IPS DF 4.7 (cell line): ENCODE data around the gene CA9.

Source experiments
- DNase-seq: peaks from one replicate; pipeline ENCODE4 v3.0.0-alpha.2; 2013; ENCODE audit warnings: low spot score; ENCODE audit errors: extremely low read depth

CA9 gene

GRCh38 chr9:35714579-35715252 lies 41.0 kb downstream of the CA9 start:
- DNase-seq: no peak

DNA sequence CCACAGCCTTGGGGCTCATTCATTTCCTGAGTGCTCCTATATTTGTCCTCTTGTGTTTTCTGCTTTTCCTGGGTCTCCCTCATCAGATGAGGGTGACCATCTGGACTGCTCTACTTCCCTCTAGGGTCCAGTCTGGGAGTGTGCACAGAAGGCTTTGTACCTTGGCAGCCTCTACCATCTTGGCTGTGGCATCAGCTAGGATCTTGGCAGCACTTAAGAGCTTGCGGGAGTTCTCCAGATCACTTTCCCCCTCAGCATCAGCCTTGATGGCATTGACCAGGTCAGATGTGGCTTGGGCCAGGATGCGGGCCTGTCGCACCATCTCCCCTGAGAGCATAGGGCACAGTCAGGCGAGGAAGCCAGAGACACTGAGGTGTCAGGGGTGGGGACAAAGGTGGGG lies 42.5 kb downstream of the CA9 start:
- DNase-seq: no peak

- DNase-seq: no peak
These were observed 43.6 kb downstream of the CA9 start for GRCh38 chr9:35717132-35717870.

GRCh38 chr9:35718721-35719511 lies 45.2 kb downstream of the CA9 start:
- no peak for DNase-seq

GRCh38 chr9:35719546-35719945 lies 45.8 kb downstream of the CA9 start:
- DNase-seq: no peak

DNA sequence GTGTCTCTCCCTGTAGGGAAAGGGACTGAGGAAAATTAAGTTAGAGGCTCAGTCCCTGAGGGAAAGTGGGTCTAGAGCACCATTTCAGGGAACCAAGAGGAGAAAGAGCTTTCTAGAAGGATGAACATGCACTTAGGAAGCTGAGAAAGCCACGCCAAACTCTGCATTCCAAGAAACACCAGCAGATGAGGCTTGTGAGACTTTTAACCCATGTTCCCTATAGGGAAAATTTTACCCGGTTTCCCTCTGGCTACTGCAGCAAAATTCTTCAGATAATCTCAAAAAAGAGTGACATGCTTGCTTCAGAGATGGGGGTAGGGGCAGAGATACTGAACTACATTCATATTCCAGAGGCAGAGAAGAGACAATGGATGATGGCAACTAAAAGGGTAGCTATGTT lies 49.7 kb downstream of the CA9 start:
- no peak for DNase-seq

DNA sequence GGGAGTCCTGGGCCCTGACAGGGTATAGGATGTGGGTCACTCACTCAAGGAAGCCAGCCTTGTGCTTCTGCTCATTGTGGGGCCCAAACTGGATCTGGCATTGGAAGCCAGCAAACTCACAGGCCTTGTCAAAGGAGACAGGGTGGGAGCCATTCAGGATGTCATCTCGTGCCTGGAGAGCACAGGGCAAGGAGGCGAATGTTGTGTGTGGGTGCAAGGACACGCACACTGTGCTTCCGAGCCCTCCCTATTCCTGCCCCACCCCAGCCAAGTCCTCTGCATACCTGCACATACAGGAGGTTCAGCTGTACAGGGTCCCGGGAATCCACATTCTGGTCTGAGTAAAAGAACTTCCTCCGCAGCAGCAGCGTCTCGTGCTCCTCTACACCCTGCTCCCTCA lies 50.2 kb downstream of the CA9 start:
- DNase-seq: no peak

- no peak for DNase-seq
These were observed 51.6 kb downstream of the CA9 start for GRCh38 chr9:35725362-35725761.

- no peak for DNase-seq
These were observed 53.2 kb downstream of the CA9 start for GRCh38 chr9:35726931-35727330.

- no peak for DNase-seq
These were observed 53.9 kb downstream of the CA9 start for GRCh38 chr9:35727676-35728040.

- DNase-seq: no peak
These were observed 54.6 kb downstream of the CA9 start for GRCh38 chr9:35728041-35728971.

- DNase-seq: no peak
These were observed 55.4 kb downstream of the CA9 start for GRCh38 chr9:35729101-35729500.

DNA sequence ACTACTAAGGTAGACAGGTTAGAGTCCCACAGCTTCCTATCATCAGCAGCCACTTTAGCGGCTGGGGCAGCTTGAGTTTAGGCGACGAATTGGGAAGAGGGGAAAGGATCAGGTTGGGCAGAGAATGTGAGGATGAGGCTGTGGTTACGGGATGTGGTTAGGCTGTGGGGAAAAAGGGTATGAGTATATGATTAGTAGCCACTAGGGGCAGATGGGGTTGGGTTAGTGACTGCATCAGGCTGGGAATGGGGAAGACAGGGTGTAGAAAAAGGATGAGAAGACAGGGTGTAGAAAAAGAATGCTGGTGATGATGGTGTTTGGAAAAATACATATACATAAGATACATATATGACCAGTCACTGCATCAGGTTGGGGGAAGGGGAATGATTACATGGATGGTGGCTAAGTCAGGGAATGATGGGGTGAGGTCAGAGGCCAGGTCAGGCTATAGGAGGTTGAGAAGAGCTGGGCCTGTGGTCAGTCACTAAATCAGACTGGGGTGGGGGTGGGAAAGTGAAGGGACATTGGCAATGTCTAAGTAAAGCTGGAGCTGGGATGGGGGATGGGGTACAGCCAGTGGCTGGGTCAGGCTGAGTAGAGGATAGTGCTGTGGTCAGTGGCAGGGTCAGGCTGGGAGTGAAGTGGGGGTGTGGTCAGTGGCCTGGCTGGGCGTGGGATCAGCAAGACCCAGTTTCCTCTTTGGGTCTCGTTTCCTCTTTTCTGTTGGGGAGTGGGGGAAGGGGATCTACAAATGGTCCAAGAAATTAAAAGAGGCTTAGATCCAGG lies 56.2 kb downstream of the CA9 start:
- DNase-seq: no peak

- DNase-seq: no peak
These were observed 56.7 kb downstream of the CA9 start for GRCh38 chr9:35730486-35730854.
